Trophoblast cell (in vitro differentiated cells and primary cell): ENCODE data around the gene FMOD.

ENCODE experiments used
- DNase-seq, 2 donors: peaks; one replicate each; pipeline ENCODE4 v3.0.0-alpha.2; 2016
- H2AFZ ChIP-seq: 2 replicates; pipeline ENCODE4 v1.6.1; 2013; ENCODE audit warnings: low read length, moderate library complexity, mild to moderate bottlenecking; ENCODE audit not compliant: insufficient read depth, poor library complexity
- H2AK5ac ChIP-seq: 2 replicates; pipeline ENCODE4 v1.6.1; 2013; ENCODE audit warnings: mild to moderate bottlenecking, low read length
- H2BK120ac ChIP-seq: 2 replicates; pipeline ENCODE4 v1.6.1; 2013; ENCODE audit warnings: low read length, mild to moderate bottlenecking, moderate library complexity; ENCODE audit not compliant: insufficient read depth, poor library complexity
- H2BK12ac ChIP-seq: 2 replicates; pipeline ENCODE4 v1.6.1; 2013; ENCODE audit warnings: mild to moderate bottlenecking, low read length, moderate library complexity
- H2BK5ac ChIP-seq: 2 replicates; pipeline ENCODE4 v1.6.1; 2013; ENCODE audit warnings: low read length, low read depth, moderate library complexity, mild to moderate bottlenecking; ENCODE audit not compliant: poor library complexity
- H3K14ac ChIP-seq: 2 replicates; pipeline ENCODE4 v1.6.1; 2013; ENCODE audit warnings: mild to moderate bottlenecking, low read length
- H3K18ac ChIP-seq: 2 replicates; pipeline ENCODE4 v1.6.1; 2013; ENCODE audit warnings: mild to moderate bottlenecking, low read length
- H3K23ac ChIP-seq: 2 replicates; pipeline ENCODE4 v1.6.1; 2013; ENCODE audit warnings: low read length
- H3K27ac ChIP-seq: 2 replicates; pipeline ENCODE4 v1.5.1; 2013; ENCODE audit warnings: low read depth, mild to moderate bottlenecking, inconsistent platforms, low read length, moderate library complexity
- H3K27me3 ChIP-seq: 2 replicates; pipeline ENCODE4 v1.6.1; 2013; ENCODE audit warnings: inconsistent platforms, mild to moderate bottlenecking, low read length, moderate library complexity; ENCODE audit not compliant: insufficient read depth
- H3K36me3 ChIP-seq, 2 experiments: 1 replicate in 1 of 2; 2 replicates in 1 of 2; pipeline ENCODE4 v1.6.1; 2013; ENCODE audit warnings: low read length in 2 of 2, mild to moderate bottlenecking in 2 of 2, moderate library complexity in 1 of 2; ENCODE audit not compliant: insufficient read depth in 2 of 2, control insufficient read depth in 1 of 2
- H3K4ac ChIP-seq: 2 replicates; pipeline ENCODE4 v1.6.1; 2013; ENCODE audit warnings: low read depth, mild to moderate bottlenecking, low read length, moderate library complexity
- H3K4me1 ChIP-seq, 2 experiments: 1 replicate in 1 of 2; 2 replicates in 1 of 2; pipeline ENCODE4 v1.6.1; 2013; ENCODE audit warnings: low read length in 2 of 2, mild to moderate bottlenecking in 2 of 2, moderate library complexity in 1 of 2; ENCODE audit not compliant: insufficient read depth in 2 of 2, control insufficient read depth in 1 of 2
- H3K4me2 ChIP-seq: 2 replicates; pipeline ENCODE4 v1.6.1; 2013; ENCODE audit warnings: inconsistent platforms, mild to moderate bottlenecking, low read length, moderate library complexity
- H3K4me3 ChIP-seq: 2 replicates; pipeline ENCODE4 v1.5.1; 2013; ENCODE audit warnings: mild to moderate bottlenecking, low read depth, low read length, inconsistent platforms
- H3K79me1 ChIP-seq: one replicate; pipeline ENCODE4 v1.6.1; 2013; ENCODE audit warnings: low read length
- H3K79me2 ChIP-seq: 2 replicates; pipeline ENCODE4 v1.6.1; 2013; ENCODE audit warnings: low read length, mild to moderate bottlenecking; ENCODE audit not compliant: control insufficient read depth, insufficient read depth, poor library complexity
- H3K9ac ChIP-seq: 2 replicates; pipeline ENCODE4 v1.6.1; 2013; ENCODE audit warnings: mild to moderate bottlenecking, low read length
- H3K9me3 ChIP-seq: 2 replicates; pipeline ENCODE4 v1.6.1; 2013; ENCODE audit warnings: low read depth, mild to moderate bottlenecking, control low read depth, inconsistent platforms, low read length; ENCODE audit not compliant: insufficient read depth
- H4K12ac ChIP-seq: 2 replicates; pipeline ENCODE4 v1.6.1; 2013; ENCODE audit warnings: low read depth, mild to moderate bottlenecking, low read length, moderate library complexity
- H4K8ac ChIP-seq: 2 replicates; pipeline ENCODE4 v1.6.1; 2013; ENCODE audit warnings: low read depth, mild to moderate bottlenecking, low read length, moderate library complexity
- H4K91ac ChIP-seq: one replicate; pipeline ENCODE4 v1.6.1; 2013; ENCODE audit warnings: low read depth, mild to moderate bottlenecking, low read length, moderate library complexity
- WGBS: extraction: QIAGEN DNeasy Blood & Tissue Kit; methylation state at CpG from one replicate; pipeline ENCODE4 v1.1.7; 2013; ENCODE audit warnings: missing lambda C conversion rate; ENCODE audit not compliant: insufficient read length, insufficient coverage; ENCODE audit errors: extremely low coverage; 5-methylcytosine and 5-hydroxymethylcytosine counted together

The FMOD gene

GRCh38 chr1:203361945-203362719, 11.2 kb upstream of the FMOD start:
- no peak overlapping the region for H3K9ac ChIP-seq
- no peak overlapping the region for H2AK5ac ChIP-seq
- H3K36me3 ChIP-seq: no peaks in the 10 kb centered on the region
- no peak overlapping the region for H3K23ac ChIP-seq
- H3K79me2 ChIP-seq: peaks cover 2% of the 10 kb centered on the region
- H3K79me1 ChIP-seq: no peaks in the 10 kb centered on the region
- no peak for DNase-seq
- H3K14ac ChIP-seq: no peak overlapping the region
- H3K4me3 ChIP-seq: no peak overlapping the region
- no peak overlapping the region for H3K4ac ChIP-seq
- peaks cover 0 to 5% of the 10 kb centered on the region in 2 experiments for H3K4me1 ChIP-seq
- no peak overlapping the region for H4K91ac ChIP-seq
- no peak overlapping the region for H2BK5ac ChIP-seq
- H2AFZ ChIP-seq: no peak overlapping the region
- H4K12ac ChIP-seq: no peak overlapping the region
- H3K9me3 ChIP-seq: no peaks in the 10 kb centered on the region
- H3K27me3 ChIP-seq: no peaks in the 10 kb centered on the region
- H3K27ac ChIP-seq: no peak overlapping the region
- no CpG with 5 or more reads among the region's 6 CpGs for WGBS
- no peak overlapping the region for H3K18ac ChIP-seq
- H3K4me2 ChIP-seq: no peak overlapping the region
- no peak overlapping the region for H2BK12ac ChIP-seq
- H4K8ac ChIP-seq: no peak overlapping the region
- H2BK120ac ChIP-seq: no peak overlapping the region

- Histone ChIP-seq H3K14ac (no peak overlapping the region), H3K18ac (no peak overlapping the region), H3K4me3 (no peak overlapping the region), H4K12ac (no peak overlapping the region), H2AFZ (no peak overlapping the region), H4K8ac (no peak overlapping the region), H3K27ac (no peak overlapping the region), H2AK5ac (no peak overlapping the region), H2BK12ac (no peak overlapping the region), H2BK120ac (no peak overlapping the region), H3K9me3 (no peaks in the 10 kb centered on the region), H3K36me3 (no peaks in the 10 kb centered on the region), H2BK5ac (no peak overlapping the region), H4K91ac (no peak overlapping the region), H3K27me3 (no peaks in the 10 kb centered on the region), H3K4me2 (no peak overlapping the region), H3K79me1 (no peaks in the 10 kb centered on the region), H3K79me2 (peaks cover 2% of the 10 kb centered on the region), H3K4me1 (peaks cover 0 to 5% of the 10 kb centered on the region in 2 experiments), H3K4ac (no peak overlapping the region), H3K9ac (no peak overlapping the region), H3K23ac (no peak overlapping the region)
- WGBS: no CpG with 5 or more reads among the region's 10 CpGs
- no peak for DNase-seq
These were observed 9.7 kb upstream of the FMOD start for GRCh38 chr1:203360547-203361185.

GRCh38 chr1:203359010-203359571, 8.2 kb upstream of the FMOD start:
- no peak overlapping the region for H3K27ac ChIP-seq
- DNase-seq: no peak
- no peaks in the 10 kb centered on the region for H3K9me3 ChIP-seq
- no peak overlapping the region for H2AFZ ChIP-seq
- no peak overlapping the region for H3K4ac ChIP-seq
- no peak overlapping the region for H3K18ac ChIP-seq
- H3K4me3 ChIP-seq: no peak overlapping the region
- H3K14ac ChIP-seq: no peak overlapping the region
- H2BK5ac ChIP-seq: no peak overlapping the region
- no peak overlapping the region for H2BK120ac ChIP-seq
- H3K79me2 ChIP-seq: peaks cover 2% of the 10 kb centered on the region
- peaks cover 0 to 5% of the 10 kb centered on the region in 2 experiments for H3K4me1 ChIP-seq
- H4K12ac ChIP-seq: no peak overlapping the region
- no peak overlapping the region for H3K23ac ChIP-seq
- H3K9ac ChIP-seq: no peak overlapping the region
- no peaks in the 10 kb centered on the region for H3K36me3 ChIP-seq
- H3K79me1 ChIP-seq: no peaks in the 10 kb centered on the region
- H3K27me3 ChIP-seq: no peaks in the 10 kb centered on the region
- no peak overlapping the region for H2AK5ac ChIP-seq
- H4K8ac ChIP-seq: no peak overlapping the region
- no peak overlapping the region for H3K4me2 ChIP-seq
- H2BK12ac ChIP-seq: no peak overlapping the region
- no peak overlapping the region for H4K91ac ChIP-seq

- no peak overlapping the region for H4K12ac ChIP-seq
- no peak overlapping the region for H2BK120ac ChIP-seq
- H3K79me2 ChIP-seq: no peaks in the 10 kb centered on the region
- no peak overlapping the region for H3K14ac ChIP-seq
- H3K27ac ChIP-seq: no peak overlapping the region
- no peak overlapping the region for H4K91ac ChIP-seq
- no peak overlapping the region for H2AFZ ChIP-seq
- H3K9me3 ChIP-seq: no peaks in the 10 kb centered on the region
- no peak overlapping the region for H3K4me2 ChIP-seq
- no peak overlapping the region for H3K23ac ChIP-seq
- WGBS: no CpG with 5 or more reads among the region's 2 CpGs
- no peak overlapping the region for H4K8ac ChIP-seq
- no peak overlapping the region for H3K4me3 ChIP-seq
- H3K18ac ChIP-seq: no peak overlapping the region
- no peaks in the 10 kb centered on the region for H3K27me3 ChIP-seq
- no peak overlapping the region for H2AK5ac ChIP-seq
- no peaks in the 10 kb centered on the region for H3K79me1 ChIP-seq
- no peaks in the 10 kb centered on the region for H3K36me3 ChIP-seq
- no peak overlapping the region for H2BK12ac ChIP-seq
- no peak overlapping the region for H2BK5ac ChIP-seq
- H3K4me1 ChIP-seq: no peaks in the 10 kb centered on the region
- no peak overlapping the region for H3K4ac ChIP-seq
- DNase-seq: no peak
- no peak overlapping the region for H3K9ac ChIP-seq
These were observed 3.3 kb upstream of the FMOD start for GRCh38 chr1:203354246-203354645.
